HepG2 (cell line): ENCODE data around the gene CNNM3.

ENCODE experiments used
- CHD2 ChIP-seq: IDR thresholded peaks from 2 replicates; pipeline ENCODE4 v1.6.1; 2011; ENCODE audit warnings: low read depth, low read length, improper control_type of control experiment
- CTCF ChIP-seq: sonication (generic); formaldehyde crosslinking; IDR thresholded peaks from 2 replicates; pipeline ENCODE4 v1.5.0; 2020; ENCODE audit warnings: mild to moderate bottlenecking, missing genetic modification reagents, moderate library complexity
- E2F2 ChIP-seq: sonication (generic); formaldehyde crosslinking; IDR thresholded peaks from 2 replicates; pipeline ENCODE4 v1.4.0; 2020; ENCODE audit warnings: missing genetic modification reagents, borderline replicate concordance
- HMG20B ChIP-seq: conservative IDR thresholded peaks from 2 replicates; pipeline ENCODE4 v1.6.1; 2016; ENCODE audit warnings: missing genetic modification reagents, missing compliant biosample characterization
- MTA3 ChIP-seq: sonication (generic); formaldehyde crosslinking; IDR thresholded peaks from 2 replicates; pipeline ENCODE4 v1.4.0; 2020; ENCODE audit warnings: missing genetic modification reagents
- POLR2A ChIP-seq, 2 experiments: IDR thresholded peaks; 2 replicates each; pipeline ENCODE4 v1.6.1; 2011; ENCODE audit warnings: low read depth in 2 of 2, low read length in 2 of 2, mild to moderate bottlenecking in 1 of 2, moderate library complexity in 1 of 2; ENCODE audit not compliant: insufficient read depth in 1 of 2
- POLR2AphosphoS2 ChIP-seq: IDR thresholded peaks from 2 replicates; pipeline ENCODE4 v1.6.1; 2011; ENCODE audit warnings: low read depth, low read length, improper control_type of control experiment
- TCF7L2 ChIP-seq: IDR thresholded peaks from 2 replicates; pipeline ENCODE4 v1.6.1; 2011; ENCODE audit warnings: mild to moderate bottlenecking, low read depth, low read length, moderate library complexity
- ZFP91 ChIP-seq: sonication (generic); formaldehyde crosslinking; IDR thresholded peaks from 2 replicates; pipeline ENCODE4 v1.9.0; 2022; ENCODE audit warnings: missing genetic modification reagents, mild to moderate bottlenecking, borderline replicate concordance
- ZNF550 ChIP-seq: sonication (generic); formaldehyde crosslinking; IDR thresholded peaks from 2 replicates; pipeline ENCODE4 v1.4.0; 2020; ENCODE audit warnings: mild to moderate bottlenecking, missing genetic modification reagents, borderline replicate concordance
- ZNF792 ChIP-seq: IDR thresholded peaks from 2 replicates; pipeline ENCODE4 v1.6.1; 2016

- no peak for TF ChIP-seq ZNF792 (CRISPR knock-in tag)
- TF ChIP-seq ZFP91 (CRISPR knock-in tag), result no peak
- no peak for TF ChIP-seq E2F2 (CRISPR knock-in tag)
- no peak for TF ChIP-seq POLR2AphosphoS2
- no peak for TF ChIP-seq HMG20B (CRISPR knock-in tag)
- TF ChIP-seq CHD2, result no peak
- no peak for TF ChIP-seq CTCF (CRISPR knock-in tag)
- TF ChIP-seq POLR2A (IDR thresholded peaks at IDR 0.05; ENCODE audit: insufficient read depth in 1 of 2, low read depth in 2 of 2, low read length in 2 of 2), result no peak
- TF ChIP-seq MTA3 (CRISPR knock-in tag), result no peak
- no peak for TF ChIP-seq TCF7L2
- TF ChIP-seq ZNF550 (CRISPR knock-in tag), result no peak
Measured at GRCh38 chr2:96873651-96874096, 57.6 kb downstream of the CNNM3 start.
